HG03460 (cell line): ENCODE results near the gene GOLGA8R.
"Not testable (repeated sequence)": the region's sequence is repeated elsewhere in the genome, so short reads cannot be mapped to it uniquely, and the experiment has no call there.

Source experiments
- ATAC-seq: cut with Tn5 transposase; IDR thresholded peaks from one replicate; pipeline ENCODE4 v1.9.1; 2021; ENCODE audit not compliant: unreplicated experiment

The GOLGA8R gene, protein sequence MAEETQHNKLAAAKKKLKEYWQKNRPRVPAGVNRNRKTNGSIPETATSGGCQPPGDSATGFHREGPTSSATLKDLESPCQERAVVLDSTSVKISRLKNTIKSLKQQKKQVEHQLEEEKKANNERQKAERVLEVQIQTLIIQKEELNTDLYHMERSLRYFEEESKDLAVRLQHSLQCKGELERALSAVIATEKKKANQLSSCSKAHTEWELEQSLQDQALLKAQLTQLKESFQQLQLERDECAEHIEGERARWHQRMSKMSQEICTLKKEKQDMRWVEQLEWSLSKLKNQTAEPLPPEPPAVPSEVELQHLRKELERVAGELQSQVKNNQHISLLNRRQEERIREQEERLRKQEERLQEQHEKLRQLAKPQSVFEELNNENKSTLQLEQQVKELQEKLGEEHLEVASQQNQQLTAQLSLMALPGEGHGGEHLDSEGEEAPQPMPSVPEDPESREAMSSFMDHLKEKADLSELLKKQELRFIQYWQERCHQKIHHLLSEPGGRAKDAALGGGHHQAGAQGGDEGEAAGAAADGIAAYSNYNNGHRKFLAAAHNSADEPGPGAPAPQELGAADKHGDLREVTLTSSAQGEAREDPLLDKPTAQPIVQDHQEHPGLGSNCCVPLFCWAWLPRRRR

DNA sequence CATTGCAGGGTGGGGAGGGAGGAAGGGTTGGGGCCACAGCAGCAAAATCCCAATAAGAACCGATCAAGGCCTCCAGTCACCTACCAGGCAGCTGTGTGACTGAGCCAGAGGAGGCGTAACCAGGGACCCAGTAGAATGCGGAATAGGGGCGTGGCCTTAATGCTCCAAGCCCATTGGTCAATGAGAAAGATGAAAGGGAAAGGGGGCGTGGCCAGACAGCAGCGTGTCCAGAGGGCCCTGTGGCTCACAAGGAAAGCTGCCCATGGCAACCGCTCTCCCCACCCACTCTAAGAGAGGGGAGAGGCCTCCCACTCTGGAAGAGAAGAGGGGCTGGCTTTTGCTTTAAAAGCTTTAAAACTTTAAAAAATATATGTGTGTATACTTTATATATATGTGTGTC lies at the start of gene GOLGA8R:
GOLGA8R (minus strand) TSS at position 101 of the 400 bp plus-strand sequence; CDS start at position 3, 98 bp downstream.
- ATAC-seq = not testable (repeated sequence)

DNA sequence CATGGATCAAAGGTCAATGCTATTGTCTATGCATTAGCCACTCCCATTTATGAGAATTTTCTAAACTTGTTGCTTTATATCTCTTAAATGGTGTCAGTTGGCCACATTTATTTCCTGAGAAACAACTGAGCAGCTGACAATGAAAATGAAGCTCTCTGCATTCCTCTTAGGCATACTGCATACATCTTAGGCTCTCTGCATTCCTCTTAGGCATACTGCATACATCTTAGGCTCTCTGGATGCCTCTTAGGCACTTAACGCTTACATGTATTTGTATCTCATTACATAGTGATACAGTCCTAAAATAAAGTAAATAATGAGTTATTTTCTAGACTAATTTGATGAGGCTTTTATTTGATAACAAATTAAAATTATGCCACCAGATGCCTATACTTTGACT lies 49.8 kb upstream of the GOLGA8R start:
- not testable (repeated sequence) for ATAC-seq

DNA sequence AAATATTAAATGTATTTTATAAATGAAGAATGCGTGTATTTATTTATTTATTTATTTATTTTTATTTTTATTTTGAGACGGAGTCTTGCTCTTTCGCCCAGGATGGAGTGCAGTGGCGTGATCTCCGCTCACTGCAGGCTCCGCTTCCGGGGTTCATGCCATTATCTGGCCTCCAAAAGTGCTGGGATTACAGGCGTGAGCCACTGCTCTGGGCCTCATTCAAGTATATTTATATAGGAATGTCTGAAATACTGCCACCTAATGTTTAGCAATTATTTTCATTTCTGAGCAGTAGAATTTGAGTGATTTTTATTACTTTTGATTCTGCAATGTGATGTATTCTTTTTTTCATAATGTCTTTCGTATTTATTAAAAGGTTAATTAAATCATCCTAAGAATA lies 48.1 kb upstream of the GOLGA8R start:
- not testable (repeated sequence) for ATAC-seq

DNA sequence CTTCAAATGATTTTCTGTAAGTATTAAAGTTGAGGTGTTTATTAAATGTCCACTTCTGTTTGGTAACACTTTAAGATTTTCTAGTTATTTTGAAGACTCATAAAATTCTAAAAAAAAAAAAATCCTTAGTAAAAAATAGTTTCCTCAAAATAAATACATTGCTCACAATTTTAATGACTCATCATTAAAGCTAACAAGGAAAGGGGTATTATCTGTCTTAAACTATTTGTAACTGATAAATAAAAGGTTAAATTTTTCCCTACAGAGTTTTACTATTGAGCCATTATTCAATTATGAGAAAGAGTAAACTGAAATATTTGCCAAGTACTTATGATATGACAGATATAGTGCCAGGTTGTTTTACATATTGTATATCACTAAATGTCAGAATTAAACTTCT lies 38.6 kb upstream of the GOLGA8R start:
- not testable (repeated sequence) for ATAC-seq

DNA sequence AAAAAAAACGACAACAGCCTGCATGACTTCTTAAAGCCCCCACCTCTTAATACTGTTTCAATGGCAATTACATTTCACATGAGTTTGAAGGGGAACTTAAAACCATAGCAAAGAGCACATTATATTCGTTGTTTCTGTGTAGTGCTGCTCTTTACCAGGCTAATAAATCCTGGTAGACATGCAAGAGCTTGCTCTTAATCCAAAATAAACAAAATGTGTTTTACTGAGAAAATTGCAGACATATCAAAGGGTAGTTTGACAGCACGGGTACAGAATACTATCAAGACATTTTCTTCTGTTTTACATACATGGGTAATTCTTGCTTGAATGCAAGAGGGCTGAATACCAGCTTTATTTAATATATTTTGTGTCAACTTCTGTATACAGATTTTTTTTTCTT lies 24.3 kb upstream of the GOLGA8R start:
- not testable (repeated sequence) for ATAC-seq

DNA sequence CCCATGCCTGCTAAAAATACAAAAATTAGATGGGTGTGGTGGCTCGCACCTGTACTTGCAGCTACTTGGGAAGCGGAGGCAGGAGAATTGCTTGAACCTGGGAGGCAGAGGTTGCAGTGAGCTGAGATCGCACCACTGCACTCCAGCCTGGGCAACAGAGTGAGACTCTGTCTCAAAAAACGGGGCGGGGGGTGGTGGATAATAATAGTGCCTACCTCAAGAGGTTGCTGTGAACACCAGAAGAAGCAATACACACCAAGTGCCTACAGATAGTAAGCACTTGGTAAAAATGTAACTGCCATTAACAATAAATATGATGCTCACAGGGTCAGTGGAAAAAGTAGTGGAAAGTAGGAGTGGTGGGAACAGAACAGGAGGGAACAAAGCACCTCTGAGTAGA lies 21.8 kb upstream of the GOLGA8R start:
- not testable (repeated sequence) for ATAC-seq

DNA sequence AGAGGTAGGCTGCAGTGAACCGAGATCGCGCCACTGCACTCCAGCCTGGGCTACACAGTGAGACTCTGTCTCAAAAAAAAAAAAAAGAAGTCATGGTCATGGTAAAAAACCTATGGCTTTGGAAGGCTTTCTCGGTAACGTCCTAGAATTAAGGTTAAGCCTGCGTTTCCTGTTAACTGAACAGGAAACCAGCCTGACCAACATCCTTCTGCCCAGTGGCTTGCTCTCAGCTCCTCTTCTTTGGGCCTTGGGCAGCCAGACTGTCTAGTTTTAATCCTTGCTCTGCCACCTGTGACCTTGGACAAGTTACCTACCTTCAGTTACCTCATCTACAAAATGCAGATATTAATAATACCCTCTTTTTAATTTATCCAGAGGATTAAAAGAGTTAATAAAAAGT lies 6.7 kb upstream of the GOLGA8R start:
- not testable (repeated sequence) for ATAC-seq

DNA sequence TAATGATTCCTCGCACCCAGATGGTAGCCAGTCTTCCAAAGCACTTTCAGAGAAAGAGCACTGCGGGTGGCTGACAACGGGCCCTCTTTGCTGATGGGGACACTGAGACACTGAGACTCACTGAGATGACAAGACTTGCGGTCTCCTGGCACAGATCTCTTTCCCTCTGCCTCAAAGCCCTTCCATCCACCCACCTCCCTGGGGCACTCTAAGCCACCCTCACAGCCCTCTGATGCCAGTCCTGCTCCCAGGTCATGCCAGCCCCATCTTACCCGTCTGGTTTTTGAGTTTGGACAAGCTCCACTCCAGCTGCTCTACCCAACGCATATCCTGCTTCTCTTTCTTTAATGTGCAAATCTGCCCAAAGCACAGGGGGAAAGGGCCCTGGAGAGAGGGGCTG lies 6.4 kb downstream of the GOLGA8R start:
- ATAC-seq = not testable (repeated sequence)

DNA sequence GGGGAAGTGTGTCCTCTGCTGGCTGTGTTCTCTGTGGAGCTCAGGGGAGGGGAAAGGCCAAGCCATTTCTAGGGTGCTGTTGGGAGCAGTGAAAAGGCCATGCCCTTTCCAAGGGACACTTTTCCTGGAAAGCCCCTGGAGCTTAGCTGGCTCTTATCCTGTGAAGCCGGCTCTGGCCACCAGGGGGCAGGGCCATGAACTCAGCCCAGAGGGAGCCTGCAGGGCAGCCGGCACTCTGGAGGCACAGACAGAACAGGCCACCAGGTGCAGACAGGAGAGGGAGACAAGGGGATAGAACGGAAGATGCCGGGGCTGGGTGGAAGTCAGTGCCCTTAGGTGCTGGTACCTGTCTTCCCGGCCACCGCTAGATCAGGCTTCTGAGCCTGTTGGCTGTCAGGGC lies 15.1 kb downstream of the GOLGA8R start:
- ATAC-seq = not testable (repeated sequence)

DNA sequence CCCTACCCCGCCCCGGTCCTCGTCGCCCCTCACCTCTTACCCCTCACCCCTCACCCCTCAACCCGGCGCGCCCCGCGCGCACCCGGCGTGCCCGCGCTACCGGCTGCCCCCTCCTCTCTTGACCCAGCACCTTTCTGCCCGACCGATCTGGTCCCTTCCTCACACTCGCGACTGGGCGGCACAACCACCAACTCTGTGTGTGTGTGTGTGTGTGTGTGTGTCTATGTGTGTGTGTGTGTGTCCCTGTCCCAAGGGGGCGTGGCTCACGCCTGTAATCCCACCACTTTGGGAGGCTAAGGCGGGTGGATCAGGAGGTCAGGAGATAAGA lies 20.4 kb downstream of the GOLGA8R start:
- not testable (repeated sequence) for ATAC-seq

DNA sequence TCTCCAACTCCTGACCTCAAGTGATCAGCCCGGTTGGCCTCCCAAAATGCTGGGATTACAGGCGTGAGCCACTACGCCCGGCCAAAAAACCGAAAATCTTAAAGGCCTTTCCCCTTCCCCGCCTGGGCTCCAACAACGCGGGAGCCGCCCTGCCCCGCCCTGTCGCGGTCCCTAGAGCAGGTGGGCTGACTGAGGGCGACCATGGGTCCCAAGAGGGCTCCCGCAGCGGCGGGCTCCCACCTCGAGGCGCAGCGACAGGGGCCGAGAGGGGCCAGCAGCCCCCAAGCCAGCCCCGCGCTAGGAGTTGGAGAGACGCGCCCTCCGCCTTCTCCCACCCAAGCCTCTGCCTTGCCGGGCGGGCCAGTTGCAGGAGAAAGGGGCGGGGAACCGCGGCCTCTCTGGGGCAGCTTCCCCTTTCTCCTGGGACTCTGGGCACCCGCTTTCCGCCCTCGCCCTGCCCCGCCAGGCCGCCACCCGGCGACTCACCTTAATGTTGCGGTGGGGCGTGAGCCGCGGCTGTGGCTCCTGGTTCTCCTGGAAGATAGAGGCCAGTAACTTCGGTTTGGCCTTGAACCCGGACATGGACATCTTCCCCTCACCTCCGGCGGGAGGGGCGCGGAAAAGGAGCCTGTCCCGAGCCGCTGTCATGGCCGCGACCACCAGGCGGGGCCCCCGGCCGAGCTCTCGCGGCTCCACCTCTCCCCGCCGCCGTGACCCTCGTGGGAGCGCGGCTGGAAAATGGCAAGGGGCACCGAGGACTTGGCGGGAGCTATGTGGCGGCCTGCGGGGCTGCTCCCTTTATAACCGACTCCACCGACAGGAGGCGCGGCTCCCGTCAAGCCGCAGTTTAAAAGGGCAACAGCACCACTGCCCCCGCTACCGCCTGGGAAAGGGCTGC lies 21.0 kb downstream of the GOLGA8R start, which contains the start of gene CHRFAM7A:
CHRFAM7A (minus strand) TSS at position 775 of the 898 bp plus-strand sequence. CDS start 10,189 bp downstream, outside the sequence.
- not testable (repeated sequence) for ATAC-seq

DNA sequence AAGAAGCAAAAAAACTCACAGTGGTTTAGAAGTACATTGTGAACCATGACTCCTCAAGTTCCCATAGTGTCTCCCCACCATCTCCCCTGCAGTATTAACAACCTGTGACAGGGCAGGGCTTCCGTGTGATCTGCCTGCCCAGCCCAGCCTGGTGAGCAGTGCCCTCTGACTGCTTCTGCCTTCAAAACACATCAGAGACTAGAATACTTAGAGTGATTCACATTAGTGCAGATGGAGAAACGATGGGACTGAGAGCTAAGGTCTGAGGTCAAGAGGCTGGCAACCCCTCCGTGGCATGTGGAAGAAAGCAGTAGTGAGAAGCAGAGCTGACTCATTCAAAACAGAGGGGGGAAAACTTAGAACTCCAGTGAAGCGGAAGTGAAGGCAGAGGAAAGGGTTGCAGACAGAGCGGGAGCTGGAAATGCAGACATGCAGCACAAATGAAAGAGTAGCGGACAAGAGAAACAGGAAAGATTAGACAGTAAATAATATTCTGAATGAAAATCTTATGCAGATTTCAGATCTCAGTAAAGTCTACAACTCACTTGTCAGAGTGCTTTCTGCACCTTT lies 27.7 kb downstream of the GOLGA8R start:
- not testable (repeated sequence) for ATAC-seq

DNA sequence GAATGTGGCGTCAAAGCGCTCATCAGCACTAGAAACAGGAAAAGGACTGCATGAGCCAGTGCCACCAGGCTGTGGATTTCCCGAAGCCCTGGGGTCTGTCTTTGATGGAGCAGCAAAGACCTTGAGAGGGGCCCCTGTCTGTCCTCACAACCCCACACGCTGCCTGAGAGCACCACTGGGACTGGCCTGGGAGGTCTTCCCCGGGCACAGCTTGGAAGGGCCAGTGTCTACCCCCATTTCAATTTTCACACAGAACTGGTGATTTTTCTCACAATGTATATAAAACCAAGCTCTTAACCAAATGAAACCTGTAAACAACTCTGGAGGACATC lies 37.0 kb downstream of the GOLGA8R start:
- ATAC-seq = not testable (repeated sequence)

DNA sequence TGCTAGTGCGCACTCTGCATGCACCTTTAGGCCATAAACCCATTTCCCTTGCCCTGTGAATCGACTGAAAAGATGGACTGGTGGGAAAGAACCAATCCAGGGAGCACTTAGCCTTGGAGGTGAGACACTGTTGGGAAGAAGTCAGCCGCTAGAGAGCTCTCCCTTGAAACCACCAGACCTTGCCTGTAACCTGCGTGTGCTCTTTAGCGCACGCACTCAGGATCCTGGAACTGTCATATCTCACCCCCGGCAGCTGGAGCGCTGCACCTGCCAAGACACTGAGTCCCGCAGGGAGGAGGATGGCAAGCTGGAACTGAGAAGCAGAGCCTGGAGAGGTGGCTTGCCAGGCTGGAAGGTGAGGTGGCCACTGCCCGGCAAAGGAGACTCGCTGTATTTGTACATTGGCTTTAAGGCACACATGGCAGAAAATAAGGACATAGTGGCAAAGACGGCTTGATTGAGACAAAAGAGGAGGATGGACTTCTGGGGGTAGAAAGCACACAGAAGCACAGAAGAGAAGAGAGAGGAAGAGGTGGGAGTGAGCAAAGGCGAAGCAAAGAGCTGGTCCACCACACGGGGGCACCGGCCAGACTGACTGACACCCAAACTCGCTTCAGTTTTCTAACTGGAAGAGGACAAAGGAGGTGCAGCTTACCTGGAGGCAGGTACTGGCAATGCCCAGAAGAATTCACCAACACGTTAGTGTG lies 37.5 kb downstream of the GOLGA8R start:
- not testable (repeated sequence) for ATAC-seq

DNA sequence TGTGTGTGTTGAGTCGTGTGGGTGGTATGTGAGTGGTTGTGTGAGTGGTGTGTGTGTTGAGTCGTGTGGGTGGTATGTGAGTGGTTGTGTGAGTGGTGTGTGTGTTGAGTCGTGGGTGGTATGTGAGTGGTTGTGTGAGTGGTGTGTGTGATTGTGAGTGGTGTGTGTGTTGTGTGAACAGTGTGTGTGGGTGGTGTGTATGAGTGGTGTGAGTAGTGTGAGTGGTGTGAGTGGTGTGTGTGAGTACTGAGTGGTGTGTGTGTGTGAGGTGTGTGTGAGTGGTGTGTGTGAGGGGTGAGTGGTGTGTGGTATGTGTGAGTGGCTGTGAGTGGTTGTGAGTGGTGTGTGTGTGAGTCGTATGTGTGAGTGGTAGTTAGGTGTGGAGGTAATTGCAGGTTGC lies 38.2 kb downstream of the GOLGA8R start:
- not testable (repeated sequence) for ATAC-seq

DNA sequence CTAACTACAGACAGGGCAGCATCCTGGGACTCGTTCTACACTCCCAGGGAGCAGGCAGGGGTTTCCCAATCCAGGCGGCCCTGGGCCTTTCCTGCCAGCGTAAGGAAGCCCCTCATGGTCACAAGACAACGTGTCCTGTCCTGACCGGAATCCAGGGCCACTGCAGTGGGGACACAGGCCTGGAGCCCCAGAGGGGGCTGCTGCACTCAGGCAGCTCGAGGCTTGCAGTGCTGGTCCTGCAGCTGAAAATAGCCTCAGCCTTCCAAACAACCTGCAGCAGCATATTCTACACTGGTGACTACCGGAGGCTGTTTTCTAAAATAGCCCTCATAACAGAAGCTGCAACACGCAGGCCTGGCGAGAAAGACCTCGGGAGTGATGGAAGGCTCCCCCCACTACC lies 39.2 kb downstream of the GOLGA8R start:
- ATAC-seq = not testable (repeated sequence)

DNA sequence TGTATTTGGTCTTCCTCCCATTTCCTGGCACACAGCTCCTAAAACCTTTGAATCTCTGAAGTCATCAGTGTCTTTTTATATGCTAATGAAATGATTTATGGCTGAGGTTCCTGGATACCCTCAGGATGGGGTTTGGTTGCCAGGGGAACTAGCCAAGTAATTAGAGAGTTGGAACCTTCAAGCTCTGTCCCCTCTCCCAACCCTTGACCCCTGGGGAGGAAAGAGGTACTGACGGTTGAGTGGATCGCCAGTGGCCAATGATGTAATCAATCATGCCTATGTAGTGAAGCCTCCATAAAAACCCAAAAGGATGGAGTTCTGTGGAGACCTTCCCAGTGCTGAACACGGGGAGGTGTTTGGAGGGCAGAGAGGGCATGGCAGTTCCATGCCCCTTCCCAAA lies 45.8 kb downstream of the GOLGA8R start:
- not testable (repeated sequence) for ATAC-seq

DNA sequence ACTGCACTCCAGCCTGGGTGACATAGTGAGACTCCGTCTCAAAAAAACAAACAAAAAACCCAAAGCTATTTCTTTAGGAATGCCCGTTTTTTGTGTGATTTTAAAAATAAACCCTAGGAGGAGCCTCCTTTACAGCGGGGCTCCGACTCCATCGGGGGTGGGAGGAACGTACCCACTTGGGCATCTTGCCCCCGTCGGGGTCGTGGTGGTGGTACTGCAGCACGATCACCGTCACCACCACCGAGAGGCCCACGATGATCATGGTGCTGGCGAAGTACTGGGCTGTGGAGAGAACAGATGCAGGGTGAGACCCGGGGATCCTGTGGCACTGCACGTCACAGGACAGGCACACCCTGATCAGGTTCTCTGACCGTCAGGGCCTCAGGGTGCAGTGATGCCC lies 46.8 kb downstream of the GOLGA8R start:
- not testable (repeated sequence) for ATAC-seq

DNA sequence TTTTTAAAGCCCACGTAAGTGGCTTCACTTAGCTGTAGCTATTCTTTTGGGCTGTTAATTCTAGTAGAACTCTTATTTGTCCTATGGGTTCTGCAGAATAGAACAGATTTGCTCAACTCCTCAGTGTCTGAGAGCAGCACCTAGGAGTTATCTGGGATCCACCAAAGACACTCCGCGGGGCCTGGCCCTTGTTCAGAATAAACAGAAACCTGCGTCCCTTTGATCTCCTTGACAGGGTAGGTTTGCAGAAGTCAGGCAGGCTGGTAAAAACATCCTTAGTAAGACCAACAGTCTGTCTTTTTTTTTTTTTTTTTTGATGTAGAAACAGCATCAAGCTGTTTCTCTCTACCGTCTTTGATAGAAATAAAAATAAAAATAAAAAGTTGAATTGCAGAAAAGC lies 52.7 kb downstream of the GOLGA8R start:
- not testable (repeated sequence) for ATAC-seq

DNA sequence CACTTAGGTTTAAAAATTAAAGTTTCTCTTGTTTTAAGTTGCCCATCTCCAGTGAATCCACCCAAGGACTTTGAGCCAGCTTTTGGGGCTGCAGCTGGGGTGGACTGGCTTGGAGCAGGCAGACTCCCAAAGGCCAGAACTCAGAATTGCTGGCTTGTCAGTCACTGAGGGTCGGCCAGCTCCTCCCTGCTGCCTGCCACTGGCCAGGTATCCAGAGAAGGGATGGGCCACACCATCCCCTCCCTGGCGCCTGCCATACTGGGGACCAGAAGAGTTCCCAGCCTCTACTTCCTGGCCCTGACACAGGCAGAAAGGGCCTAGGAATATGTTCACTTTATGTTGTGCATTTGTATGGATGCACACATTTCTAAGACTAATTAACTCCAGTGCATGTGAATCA lies 53.1 kb downstream of the GOLGA8R start:
- ATAC-seq = not testable (repeated sequence)
